Thyroid gland (tissue), 4 donors: ENCODE results near the gene ZC2HC1B.

Source experiments
- POLR2A ChIP-seq, 2 donors: fragments of 450-650 bp; IDR thresholded peaks; one replicate each; pipeline ENCODE4 v1.6.1; 2017; ENCODE audit warnings: antibody characterized with exemption in 2 of 2, mild to moderate bottlenecking in 2 of 2, moderate library complexity in 1 of 2
- TF ChIP-seq, protein P1 (sequence below), 6 experiments: fragments of 200-600 bp in 3 of 6; fragments of 450-650 bp in 3 of 6; sonication (generic) in 3 of 6; IDR thresholded peaks; one replicate each; pipeline ENCODE4 v1.5.1; 2016 to 2019; ENCODE audit warnings: antibody characterized with exemption in 6 of 6, mild to moderate bottlenecking in 2 of 6, inconsistent platforms in 1 of 6, moderate library complexity in 1 of 6

DNA sequence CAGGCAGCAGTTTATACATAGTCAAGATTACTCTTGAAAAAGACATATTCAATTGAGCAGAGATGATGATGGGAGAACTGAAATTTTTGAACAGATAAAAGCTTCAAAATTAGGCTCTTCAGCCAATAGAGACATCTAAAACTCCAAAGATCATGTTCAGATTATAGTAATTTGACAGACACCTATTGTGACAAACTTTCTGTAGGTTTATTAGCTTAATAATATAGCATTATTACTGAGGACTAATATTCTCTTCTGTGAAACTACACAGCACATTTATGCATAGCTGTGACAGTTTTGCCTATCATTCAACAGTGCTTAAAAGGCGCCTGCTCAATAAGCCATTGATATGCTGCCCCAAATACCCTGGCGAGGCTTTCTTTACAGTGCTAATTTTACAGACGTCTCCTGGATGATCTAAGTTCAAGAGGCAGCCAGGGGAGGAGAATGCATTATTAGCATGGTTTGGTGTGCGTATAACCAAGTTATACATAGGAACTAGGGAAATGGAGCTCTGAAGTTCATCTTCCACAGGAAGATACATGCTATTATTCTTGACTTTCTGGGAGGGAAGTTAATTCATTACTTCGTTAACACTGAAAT, 122.3 kb downstream of the ZC2HC1B start:
- TF ChIP-seq, protein P1, sequence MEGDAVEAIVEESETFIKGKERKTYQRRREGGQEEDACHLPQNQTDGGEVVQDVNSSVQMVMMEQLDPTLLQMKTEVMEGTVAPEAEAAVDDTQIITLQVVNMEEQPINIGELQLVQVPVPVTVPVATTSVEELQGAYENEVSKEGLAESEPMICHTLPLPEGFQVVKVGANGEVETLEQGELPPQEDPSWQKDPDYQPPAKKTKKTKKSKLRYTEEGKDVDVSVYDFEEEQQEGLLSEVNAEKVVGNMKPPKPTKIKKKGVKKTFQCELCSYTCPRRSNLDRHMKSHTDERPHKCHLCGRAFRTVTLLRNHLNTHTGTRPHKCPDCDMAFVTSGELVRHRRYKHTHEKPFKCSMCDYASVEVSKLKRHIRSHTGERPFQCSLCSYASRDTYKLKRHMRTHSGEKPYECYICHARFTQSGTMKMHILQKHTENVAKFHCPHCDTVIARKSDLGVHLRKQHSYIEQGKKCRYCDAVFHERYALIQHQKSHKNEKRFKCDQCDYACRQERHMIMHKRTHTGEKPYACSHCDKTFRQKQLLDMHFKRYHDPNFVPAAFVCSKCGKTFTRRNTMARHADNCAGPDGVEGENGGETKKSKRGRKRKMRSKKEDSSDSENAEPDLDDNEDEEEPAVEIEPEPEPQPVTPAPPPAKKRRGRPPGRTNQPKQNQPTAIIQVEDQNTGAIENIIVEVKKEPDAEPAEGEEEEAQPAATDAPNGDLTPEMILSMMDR (IDR thresholded peaks at IDR 0.05), result no peak
- no peak for TF ChIP-seq POLR2A (IDR thresholded peaks at IDR 0.05)
